Left hindlimb (tissue), 1 donor: ENCODE data around the gene POU2F1.

Source experiments
- DNase-seq: peaks from one replicate; pipeline ENCODE4 v3.0.0-alpha.2; 2018

The POU2F1 gene

GRCh38 chr1:167427848-167428247, 207.2 kb downstream of the POU2F1 start:
- DNase-seq, result no peak

GRCh38 chr1:167428395-167428794, 207.7 kb downstream of the POU2F1 start:
- DNase-seq, result no peak

GRCh38 chr1:167429612-167430011, 208.9 kb downstream of the POU2F1 start:
- DNase-seq, result no peak

GRCh38 chr1:167430134-167430848, 209.6 kb downstream of the POU2F1 start:
- DNase-seq, result no peak

GRCh38 chr1:167430849-167431242, 210.2 kb downstream of the POU2F1 start:
- no peak for DNase-seq

- no peak for DNase-seq
These were observed 210.7 kb downstream of the POU2F1 start for GRCh38 chr1:167431261-167431908.

- DNase-seq, result no peak
These were observed 211.4 kb downstream of the POU2F1 start for GRCh38 chr1:167431909-167432650.

- no peak for DNase-seq
These were observed 212.1 kb downstream of the POU2F1 start for GRCh38 chr1:167432780-167433179.

GRCh38 chr1:167433884-167434283, 213.2 kb downstream of the POU2F1 start:
- DNase-seq, result no peak

- no peak for DNase-seq
These were observed 213.6 kb downstream of the POU2F1 start for GRCh38 chr1:167434306-167434705.

GRCh38 chr1:167435484-167435883, 214.8 kb downstream of the POU2F1 start:
- no peak for DNase-seq

- DNase-seq, result no peak
These were observed 217.8 kb downstream of the POU2F1 start for GRCh38 chr1:167438171-167439138.

GRCh38 chr1:167439301-167439988, 218.8 kb downstream of the POU2F1 start:
- DNase-seq, result peak; percentile 54

GRCh38 chr1:167440345-167440744, 219.7 kb downstream of the POU2F1 start:
- no peak for DNase-seq

GRCh38 chr1:167440776-167441175, 220.1 kb downstream of the POU2F1 start:
- DNase-seq, result no peak

- DNase-seq, result no peak
These were observed 220.5 kb downstream of the POU2F1 start for GRCh38 chr1:167441222-167441621.

GRCh38 chr1:167442142-167442848, 221.6 kb downstream of the POU2F1 start:
- DNase-seq, result peak; percentile 74

GRCh38 chr1:167442854-167443565, 222.3 kb downstream of the POU2F1 start:
- no peak for DNase-seq

- DNase-seq, result no peak
These were observed 223.1 kb downstream of the POU2F1 start for GRCh38 chr1:167443757-167444156.

- no peak for DNase-seq
These were observed 226.3 kb downstream of the POU2F1 start for GRCh38 chr1:167446966-167447365.
